Anterior cingulate cortex (tissue), 58 donors: ENCODE data around the gene EHMT1.

Experiments used
- DNase-seq, 58 donors: peaks; one replicate each; lab custom pipeline; 2025; lab: John Stamatoyannopoulos, UW

The EHMT1 gene

GRCh38 chr9:137833721-137834613 lies 215.2 kb downstream of the EHMT1 start:
- DNase-seq: no peak

- no peak for DNase-seq
Observed at GRCh38 chr9:137834846-137835546, 216.2 kb downstream of the EHMT1 start.

- DNase-seq: no peak
Observed at GRCh38 chr9:137836151-137836830, 217.5 kb downstream of the EHMT1 start.

- DNase-seq: no peak
Observed at GRCh38 chr9:137836831-137837241, 218.0 kb downstream of the EHMT1 start.

GRCh38 chr9:137837345-137838278 lies 218.8 kb downstream of the EHMT1 start:
- no peak for DNase-seq

GRCh38 chr9:137838576-137838975 lies 219.8 kb downstream of the EHMT1 start:
- no peak for DNase-seq

- DNase-seq: no peak
Observed at GRCh38 chr9:137843355-137843754, 224.6 kb downstream of the EHMT1 start.

- no peak for DNase-seq
Observed at GRCh38 chr9:137851516-137852267, 232.9 kb downstream of the EHMT1 start.

- DNase-seq: no peak
Observed at GRCh38 chr9:137853392-137853995, 234.7 kb downstream of the EHMT1 start.

GRCh38 chr9:137860361-137860760 lies 241.6 kb downstream of the EHMT1 start:
- no peak for DNase-seq

GRCh38 chr9:137865581-137866145 lies 246.9 kb downstream of the EHMT1 start:
- DNase-seq: no peak

GRCh38 chr9:137866226-137867141 lies 247.7 kb downstream of the EHMT1 start:
- DNase-seq: no peak

- DNase-seq: no peak
Observed at GRCh38 chr9:137870432-137870831, 251.6 kb downstream of the EHMT1 start.

- DNase-seq: no peak
Observed at GRCh38 chr9:137872296-137872695, 253.5 kb downstream of the EHMT1 start.

GRCh38 chr9:137873408-137873807 lies 254.6 kb downstream of the EHMT1 start:
- DNase-seq: no peak

GRCh38 chr9:137873858-137874362 lies 255.1 kb downstream of the EHMT1 start:
- DNase-seq: no peak

- no peak for DNase-seq
Observed at GRCh38 chr9:137875354-137875753, 256.5 kb downstream of the EHMT1 start.
